ENCODE data around the gene TMEM198.

- TF ChIP-seq GATA2 (IDR thresholded peaks at IDR 0.05; ENCODE audit: low read depth, low read length) (0 out of 2 replicates have a peak, but pooled peaks have one; percentile 23), GATA3 (IDR thresholded peaks at IDR 0.05; ENCODE audit: low read depth, low read length) (no peak)
These were observed 45.4 kb upstream of the TMEM198 start, which contains the start of gene GMPPA for GRCh38 chr2:219498280-219499057.
